IMR-90 (cell line): ENCODE results near the gene RSPO4.

Experiments used
- BHLHE40 ChIP-seq: fragments of 150-350 bp; IDR thresholded peaks from 2 replicates; pipeline ENCODE4 v1.6.1; 2016; ENCODE audit warnings: mild to moderate bottlenecking, low read depth, low read length
- CTCF ChIP-seq: conservative IDR thresholded peaks from 2 replicates; pipeline ENCODE4 v1.5.1; 2012; ENCODE audit warnings: mild to moderate bottlenecking, low read depth, low read length, improper control_type of control experiment
- ELK1 ChIP-seq: fragments of 150-350 bp; IDR thresholded peaks from 2 replicates; pipeline ENCODE4 v1.6.1; 2016; ENCODE audit warnings: low read depth, mild to moderate bottlenecking, low read length, moderate library complexity, borderline replicate concordance
- FOS ChIP-seq: fragments of 150-350 bp; IDR thresholded peaks from 2 replicates; pipeline ENCODE4 v1.6.1; 2016; ENCODE audit warnings: low read depth, low read length
- MAFK ChIP-seq: IDR thresholded peaks from 2 replicates; pipeline ENCODE4 v1.6.1; 2012; ENCODE audit warnings: low read depth, low read length, improper control_type of control experiment
- MAZ ChIP-seq: IDR thresholded peaks from 2 replicates; pipeline ENCODE4 v1.6.1; 2012; ENCODE audit warnings: low read depth, mild to moderate bottlenecking, low read length, improper control_type of control experiment, moderate library complexity, borderline replicate concordance
- RAD21 ChIP-seq: IDR thresholded peaks from 2 replicates; pipeline ENCODE4 v1.6.1; 2012; ENCODE audit warnings: low read length, improper control_type of control experiment
- RCOR1 ChIP-seq: IDR thresholded peaks from 2 replicates; pipeline ENCODE4 v1.6.1; 2012; ENCODE audit warnings: mild to moderate bottlenecking, low read length, improper control_type of control experiment; ENCODE audit not compliant: insufficient replicate concordance
- USF2 ChIP-seq: fragments of 150-350 bp; IDR thresholded peaks from 2 replicates; pipeline ENCODE4 v1.6.1; 2017; ENCODE audit warnings: mild to moderate bottlenecking, antibody characterized with exemption, low read length, low read depth

GRCh38 chr20:963795-964194 lies 38.3 kb downstream of the RSPO4 start:
- TF ChIP-seq RAD21: no peak
- TF ChIP-seq MAZ: no peak
- TF ChIP-seq CTCF: no peak
- TF ChIP-seq ELK1: no peak
- TF ChIP-seq USF2: no peak
- TF ChIP-seq MAFK: no peak
- TF ChIP-seq BHLHE40: no peak
- TF ChIP-seq RCOR1: no peak
- TF ChIP-seq FOS: no peak
